GM21528 (cell line): Measurements from ENCODE around the gene SNX2.
A peak's percentile ranks its signal among the peaks of the same experiment; 100 is the strongest.
"Not testable (repeated sequence)": the region's sequence is repeated elsewhere in the genome, so short reads cannot be mapped to it uniquely, and the experiment has no call there.

ENCODE experiments used
- ATAC-seq: cut with Tn5 transposase; IDR thresholded peaks from one replicate; pipeline ENCODE4 v1.9.1; 2021; ENCODE audit warnings: mild to moderate bottlenecking, moderate library complexity; ENCODE audit not compliant: unreplicated experiment, low FRiP score

The SNX2 gene

DNA sequence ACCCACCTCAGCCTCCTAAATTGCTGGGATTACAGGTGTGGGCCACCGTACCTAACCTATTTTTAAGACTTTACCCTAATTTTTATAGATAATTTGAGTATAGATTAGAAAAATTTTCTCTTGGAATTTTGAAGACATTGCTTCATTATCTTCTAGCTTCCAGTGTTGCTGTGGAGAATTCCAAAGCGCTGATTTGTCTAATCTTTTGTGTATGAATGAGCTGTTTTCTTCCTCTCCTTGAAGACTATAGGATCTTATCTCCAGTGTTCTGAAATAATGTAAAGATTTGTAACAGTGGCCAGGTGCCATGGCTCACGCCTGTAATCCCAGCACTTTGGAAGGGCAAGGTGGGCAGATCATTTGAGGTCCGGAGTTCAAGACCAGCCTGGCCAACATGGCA, 64.9 kb downstream of the SNX2 start:
- ATAC-seq, result no peak

- no peak for ATAC-seq
These were observed 67.2 kb downstream of the SNX2 start for GRCh38 chr5:122842016-122842580.

- no peak for ATAC-seq
These were observed 69.4 kb downstream of the SNX2 start for GRCh38 chr5:122844136-122844909.

DNA sequence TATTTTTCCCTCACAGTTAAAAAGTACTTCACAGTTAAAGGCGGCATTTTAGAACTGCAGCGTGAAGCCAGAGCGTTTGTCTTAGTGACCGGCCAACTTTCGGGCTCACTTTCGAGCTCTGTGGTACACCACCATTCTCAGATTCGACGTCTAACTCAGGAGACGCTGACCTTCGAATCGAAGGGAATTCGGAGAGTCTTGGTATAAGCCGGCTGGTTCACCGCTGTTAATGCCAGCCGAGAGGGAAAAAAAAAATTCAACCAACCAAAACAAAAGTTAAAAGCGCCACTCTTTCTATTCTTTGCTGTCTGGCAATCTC, 70.0 kb downstream of the SNX2 start:
- ATAC-seq, result peak; percentile 57

DNA sequence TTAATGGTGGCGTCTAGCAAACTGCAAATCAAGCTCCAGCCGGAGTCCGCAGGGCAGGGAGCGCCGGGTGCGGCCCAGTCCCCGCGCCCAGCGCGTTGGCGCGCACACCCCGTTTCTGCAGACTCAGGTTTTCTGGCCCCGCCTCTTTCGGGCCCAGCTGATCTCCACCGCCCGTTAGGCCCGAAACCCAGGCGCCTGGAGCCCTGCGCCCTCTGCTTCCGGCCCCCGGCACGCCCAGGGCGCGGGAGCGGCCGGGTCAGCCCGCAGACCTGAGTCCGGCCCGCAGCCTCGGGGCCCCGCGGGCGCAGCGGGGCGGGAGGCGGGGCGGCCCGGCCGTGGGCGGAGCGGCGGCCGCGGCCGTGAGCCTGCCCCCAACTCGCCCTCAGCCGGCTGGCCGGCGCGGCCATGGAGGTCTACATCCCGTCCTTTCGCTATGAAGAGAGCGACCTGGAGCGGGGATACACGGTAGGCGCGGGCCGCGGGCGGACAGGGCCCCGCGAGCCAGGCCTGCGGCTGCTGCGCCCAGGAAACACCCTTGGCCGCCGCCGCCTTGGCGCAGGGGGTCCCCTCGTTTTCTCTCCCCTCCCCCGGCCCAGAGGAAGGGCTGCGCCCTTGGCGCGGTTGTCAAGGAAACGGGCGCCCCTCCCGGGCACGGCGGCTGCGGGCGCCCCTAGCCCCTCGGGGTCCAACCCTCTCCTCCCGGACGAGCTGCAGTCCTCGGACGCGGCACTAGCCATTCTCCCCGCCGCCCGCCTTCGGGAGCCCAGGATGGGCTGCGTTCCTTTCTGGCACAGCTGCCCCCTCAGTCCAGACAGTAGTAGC, 70.6 kb downstream of the SNX2 start, which contains the start of gene SNX24:
TSS of gene SNX24 (plus strand) at position 385 of the 822 bp plus-strand sequence. CDS start at position 406, 21 bp downstream.
- ATAC-seq, result peak; percentile 85

GRCh38 chr5:122846051-122846550, 71.2 kb downstream of the SNX2 start:
- no peak for ATAC-seq

- ATAC-seq, result no peak
These were observed 72.8 kb downstream of the SNX2 start for GRCh38 chr5:122847687-122848081.

DNA sequence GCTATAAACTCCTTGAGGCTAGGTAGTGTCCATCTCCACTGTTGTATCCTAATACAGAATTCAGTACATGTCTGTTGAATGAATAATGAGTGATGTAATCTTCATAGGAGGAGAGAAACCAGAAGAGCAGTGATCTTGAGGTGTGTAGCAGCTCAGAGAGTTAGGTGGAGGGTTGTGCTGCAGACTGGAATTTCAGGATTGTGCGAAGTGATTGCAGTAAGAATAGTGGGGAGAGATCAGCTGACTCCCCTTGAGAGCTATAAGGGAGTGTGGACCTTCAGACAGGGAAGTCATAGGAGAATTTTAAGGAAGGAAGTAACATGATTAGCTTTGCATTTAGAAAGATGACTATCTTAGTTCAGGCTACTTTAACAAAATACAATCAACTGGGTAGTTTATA, 74.9 kb downstream of the SNX2 start:
- no peak for ATAC-seq

GRCh38 chr5:122857538-122857937, 82.7 kb downstream of the SNX2 start:
- not testable (repeated sequence) for ATAC-seq

GRCh38 chr5:122858451-122858850, 83.6 kb downstream of the SNX2 start:
- no peak for ATAC-seq

DNA sequence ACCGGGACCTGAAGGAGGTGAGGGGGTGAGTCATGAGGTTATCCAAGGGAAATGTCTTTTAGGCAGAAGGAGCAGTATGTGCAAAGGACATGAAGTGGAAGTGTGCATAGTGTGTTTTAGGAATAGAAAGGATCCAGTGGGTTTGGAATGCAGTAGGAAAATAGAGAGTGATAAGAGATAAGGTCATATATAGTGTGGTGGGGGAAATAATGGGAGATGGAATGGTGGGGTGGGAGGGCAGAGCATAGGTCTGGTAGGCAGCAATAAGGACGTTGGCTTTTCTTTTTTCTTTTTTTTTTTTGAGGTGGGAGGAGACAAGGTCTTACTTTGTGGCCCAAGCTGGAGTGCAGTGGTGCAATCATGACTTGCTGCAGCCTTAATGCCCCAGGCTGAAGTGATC, 88.4 kb downstream of the SNX2 start:
- ATAC-seq, result no peak

DNA sequence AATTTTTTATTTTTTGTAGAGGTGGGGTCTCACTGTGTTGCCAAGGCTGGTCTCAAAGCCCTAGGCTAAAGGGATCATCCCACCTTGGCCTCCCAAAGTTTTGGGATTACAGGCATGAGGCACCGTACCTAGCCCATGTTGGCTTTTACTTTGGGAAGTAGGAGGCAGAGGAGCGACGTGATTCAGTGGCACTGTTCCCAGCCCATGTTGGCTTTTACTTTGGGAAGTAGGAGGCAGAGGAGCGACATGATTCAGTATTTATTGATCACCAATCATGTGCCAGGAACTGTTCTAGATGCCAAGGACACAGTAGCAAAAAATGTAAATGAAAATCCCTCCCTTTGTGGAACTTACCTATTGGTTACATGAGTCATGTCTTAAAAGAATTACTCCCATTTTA, 88.8 kb downstream of the SNX2 start:
- no peak for ATAC-seq

GRCh38 chr5:122864400-122864799, 89.5 kb downstream of the SNX2 start:
- ATAC-seq, result no peak

DNA sequence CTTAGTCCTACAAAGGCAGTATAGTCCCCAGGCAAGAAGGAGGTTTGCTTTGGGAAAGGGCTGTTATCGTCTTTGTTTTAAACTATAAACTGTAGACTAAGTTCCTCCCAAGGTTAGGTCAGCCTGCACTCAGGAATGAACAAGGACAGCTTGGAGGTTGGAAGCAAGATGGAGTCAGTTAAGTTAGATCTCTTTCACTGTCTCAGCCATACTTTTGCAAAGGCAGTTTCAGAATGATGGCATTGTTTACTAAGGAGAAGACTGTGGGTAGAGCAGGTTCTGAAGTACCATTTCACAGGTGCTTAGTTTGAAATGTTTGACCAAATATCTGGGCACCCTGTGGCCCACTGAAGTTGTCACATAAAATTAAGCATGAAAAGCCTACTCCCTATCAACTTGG, 90.0 kb downstream of the SNX2 start:
- ATAC-seq, result no peak

GRCh38 chr5:122870219-122870856, 95.5 kb downstream of the SNX2 start:
- no peak for ATAC-seq

- ATAC-seq, result no peak
These were observed 96.8 kb downstream of the SNX2 start for GRCh38 chr5:122871661-122872060.

- no peak for ATAC-seq
These were observed 99.4 kb downstream of the SNX2 start for GRCh38 chr5:122874179-122874875.

DNA sequence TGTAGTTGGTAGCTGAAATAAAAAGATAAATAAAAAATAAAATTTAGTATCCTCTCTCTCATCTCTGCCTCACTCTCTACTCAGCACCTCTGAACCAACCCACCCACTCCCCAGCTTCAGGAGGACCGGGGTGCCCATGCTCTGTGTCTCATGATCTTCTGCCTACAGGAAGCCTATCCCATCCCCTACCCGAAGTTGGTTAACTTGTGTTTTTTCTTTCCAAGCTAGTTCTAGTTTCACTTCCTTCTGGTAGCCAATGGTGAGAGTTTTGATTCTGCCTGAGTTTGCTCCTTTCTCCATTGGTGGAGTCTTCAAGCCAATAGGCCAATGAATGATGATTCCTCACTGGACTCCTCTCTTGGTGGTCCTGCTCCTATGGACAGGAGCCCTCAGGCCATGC, 102.6 kb downstream of the SNX2 start:
- peak; percentile 51 for ATAC-seq

GRCh38 chr5:122879076-122879475, 104.2 kb downstream of the SNX2 start:
- ATAC-seq, result no peak
